SU-DHL-6 (cell line): Measurements from ENCODE around the gene METTL21A.

Experiments
- EZH2phosphoT487 ChIP-seq: fragments of 200-600 bp; sonication (generic), shearing (Covaris generic); conservative IDR thresholded peaks from 2 replicates; pipeline ENCODE4 v1.6.1; 2018; ENCODE audit warnings: mild to moderate bottlenecking, antibody characterized with exemption, low read length, moderate library complexity, mixed read lengths
- TF ChIP-seq, protein P1 (sequence below): fragments of 200-600 bp; sonication (generic); IDR thresholded peaks from one replicate; pipeline ENCODE4 v1.5.1; 2017; ENCODE audit warnings: antibody characterized with exemption, mild to moderate bottlenecking, low read length, moderate library complexity; ENCODE audit not compliant: insufficient read depth, poor library complexity, severe bottlenecking

DNA sequence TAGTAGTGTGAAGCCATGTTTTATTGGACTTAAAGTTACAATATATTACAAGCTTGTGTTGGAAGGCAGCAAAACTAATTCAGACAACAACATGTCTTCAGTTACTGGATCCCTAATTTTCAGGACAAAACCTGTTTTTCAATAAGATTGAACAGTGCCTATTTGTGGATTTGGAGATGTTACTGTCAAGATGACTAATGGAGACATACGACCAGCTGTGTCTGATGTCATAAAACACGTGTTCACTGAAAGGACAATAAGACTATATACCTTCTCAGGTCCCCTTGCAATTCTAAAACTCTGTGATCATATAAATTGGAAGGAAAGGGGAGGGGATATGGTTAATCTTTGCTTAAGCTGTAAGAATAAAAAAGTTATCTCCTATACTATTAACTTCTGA lies 21.7 kb downstream of the METTL21A start:
- TF ChIP-seq, protein P1, sequence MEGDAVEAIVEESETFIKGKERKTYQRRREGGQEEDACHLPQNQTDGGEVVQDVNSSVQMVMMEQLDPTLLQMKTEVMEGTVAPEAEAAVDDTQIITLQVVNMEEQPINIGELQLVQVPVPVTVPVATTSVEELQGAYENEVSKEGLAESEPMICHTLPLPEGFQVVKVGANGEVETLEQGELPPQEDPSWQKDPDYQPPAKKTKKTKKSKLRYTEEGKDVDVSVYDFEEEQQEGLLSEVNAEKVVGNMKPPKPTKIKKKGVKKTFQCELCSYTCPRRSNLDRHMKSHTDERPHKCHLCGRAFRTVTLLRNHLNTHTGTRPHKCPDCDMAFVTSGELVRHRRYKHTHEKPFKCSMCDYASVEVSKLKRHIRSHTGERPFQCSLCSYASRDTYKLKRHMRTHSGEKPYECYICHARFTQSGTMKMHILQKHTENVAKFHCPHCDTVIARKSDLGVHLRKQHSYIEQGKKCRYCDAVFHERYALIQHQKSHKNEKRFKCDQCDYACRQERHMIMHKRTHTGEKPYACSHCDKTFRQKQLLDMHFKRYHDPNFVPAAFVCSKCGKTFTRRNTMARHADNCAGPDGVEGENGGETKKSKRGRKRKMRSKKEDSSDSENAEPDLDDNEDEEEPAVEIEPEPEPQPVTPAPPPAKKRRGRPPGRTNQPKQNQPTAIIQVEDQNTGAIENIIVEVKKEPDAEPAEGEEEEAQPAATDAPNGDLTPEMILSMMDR, result no peak
- no peak for TF ChIP-seq EZH2phosphoT487
